ENCODE data around the gene NTM.

DNA sequence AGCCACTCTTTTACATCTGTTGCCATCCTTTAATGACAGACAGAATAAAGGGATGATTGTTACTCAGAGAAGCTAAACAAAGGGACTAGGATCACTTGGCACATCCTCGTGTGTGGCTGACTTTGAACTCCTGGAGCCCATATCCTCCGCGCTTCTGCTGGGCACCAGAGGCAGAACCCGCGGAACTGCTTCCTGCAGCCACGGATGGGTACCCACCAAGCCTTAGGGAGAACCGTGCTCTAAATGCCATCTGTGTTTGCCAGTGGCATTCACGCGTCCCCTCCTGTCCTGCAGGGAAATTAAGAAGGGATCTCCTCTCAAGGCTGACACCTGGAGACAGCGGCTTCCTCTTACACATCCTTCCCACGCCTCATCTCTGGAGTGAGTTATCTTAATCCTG, 294.4 kb downstream of the NTM start:
- TF ChIP-seq POLR2A (IDR thresholded peaks at IDR 0.05; ENCODE audit: low read depth, low read length) (no peak), JUN (IDR thresholded peaks at IDR 0.05; ENCODE audit: borderline replicate concordance, insufficient read depth, insufficient read length, low read depth) (no peak)
- TF ChIP-seq, protein P1, sequence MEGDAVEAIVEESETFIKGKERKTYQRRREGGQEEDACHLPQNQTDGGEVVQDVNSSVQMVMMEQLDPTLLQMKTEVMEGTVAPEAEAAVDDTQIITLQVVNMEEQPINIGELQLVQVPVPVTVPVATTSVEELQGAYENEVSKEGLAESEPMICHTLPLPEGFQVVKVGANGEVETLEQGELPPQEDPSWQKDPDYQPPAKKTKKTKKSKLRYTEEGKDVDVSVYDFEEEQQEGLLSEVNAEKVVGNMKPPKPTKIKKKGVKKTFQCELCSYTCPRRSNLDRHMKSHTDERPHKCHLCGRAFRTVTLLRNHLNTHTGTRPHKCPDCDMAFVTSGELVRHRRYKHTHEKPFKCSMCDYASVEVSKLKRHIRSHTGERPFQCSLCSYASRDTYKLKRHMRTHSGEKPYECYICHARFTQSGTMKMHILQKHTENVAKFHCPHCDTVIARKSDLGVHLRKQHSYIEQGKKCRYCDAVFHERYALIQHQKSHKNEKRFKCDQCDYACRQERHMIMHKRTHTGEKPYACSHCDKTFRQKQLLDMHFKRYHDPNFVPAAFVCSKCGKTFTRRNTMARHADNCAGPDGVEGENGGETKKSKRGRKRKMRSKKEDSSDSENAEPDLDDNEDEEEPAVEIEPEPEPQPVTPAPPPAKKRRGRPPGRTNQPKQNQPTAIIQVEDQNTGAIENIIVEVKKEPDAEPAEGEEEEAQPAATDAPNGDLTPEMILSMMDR (IDR thresholded peaks at IDR 0.05; ENCODE audit: extremely low read depth in 1 of 2, insufficient read depth in 1 of 2, low read depth in 1 of 2, low read length in 2 of 2) = no peak

Data from endothelial cell of umbilical vein (primary cell).